ENCODE data around the gene ADORA1.

Gene ADORA1

GRCh38 chr1:203124011-203124410, 3.5 kb upstream of the ADORA1 start:
- DNase-seq, result no peak

DNA sequence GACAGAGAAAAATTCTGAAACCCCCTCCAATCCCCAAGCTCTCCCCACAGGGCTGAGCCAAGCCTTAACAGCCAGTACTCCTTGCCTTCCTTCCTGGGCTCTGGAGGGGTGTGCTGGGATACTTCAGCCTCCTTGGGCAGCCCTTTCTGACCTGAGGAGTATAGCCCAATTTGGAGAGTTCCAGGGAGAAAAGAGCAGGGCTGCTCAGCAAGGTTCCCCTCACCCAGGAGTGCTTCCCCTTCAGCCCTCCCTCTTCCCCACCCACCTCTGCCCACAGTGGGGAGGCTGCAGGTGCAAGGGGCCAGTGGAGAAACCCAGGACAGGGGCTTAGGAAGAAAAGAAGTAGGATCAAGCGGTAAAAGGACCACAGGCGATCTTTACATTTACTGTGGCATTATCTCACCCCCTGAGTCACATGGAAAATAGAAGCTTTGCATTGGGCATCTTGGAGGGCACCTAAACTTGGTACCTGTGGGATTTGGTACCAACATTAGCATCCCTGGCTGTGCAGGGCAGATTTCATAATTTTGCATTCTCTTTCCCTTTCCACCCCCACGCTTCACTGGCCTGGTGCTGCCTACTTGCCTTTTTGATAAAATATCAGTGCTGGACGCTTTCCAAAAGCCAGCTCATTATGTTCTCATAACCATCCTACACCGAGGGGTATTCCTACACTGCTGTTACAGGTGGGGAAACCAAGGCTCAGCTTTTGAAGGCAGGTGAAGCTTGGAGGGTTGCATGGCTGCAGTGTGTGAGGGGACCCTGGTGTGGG, 2.8 kb upstream of the ADORA1 start:
- no peak for DNase-seq

DNA sequence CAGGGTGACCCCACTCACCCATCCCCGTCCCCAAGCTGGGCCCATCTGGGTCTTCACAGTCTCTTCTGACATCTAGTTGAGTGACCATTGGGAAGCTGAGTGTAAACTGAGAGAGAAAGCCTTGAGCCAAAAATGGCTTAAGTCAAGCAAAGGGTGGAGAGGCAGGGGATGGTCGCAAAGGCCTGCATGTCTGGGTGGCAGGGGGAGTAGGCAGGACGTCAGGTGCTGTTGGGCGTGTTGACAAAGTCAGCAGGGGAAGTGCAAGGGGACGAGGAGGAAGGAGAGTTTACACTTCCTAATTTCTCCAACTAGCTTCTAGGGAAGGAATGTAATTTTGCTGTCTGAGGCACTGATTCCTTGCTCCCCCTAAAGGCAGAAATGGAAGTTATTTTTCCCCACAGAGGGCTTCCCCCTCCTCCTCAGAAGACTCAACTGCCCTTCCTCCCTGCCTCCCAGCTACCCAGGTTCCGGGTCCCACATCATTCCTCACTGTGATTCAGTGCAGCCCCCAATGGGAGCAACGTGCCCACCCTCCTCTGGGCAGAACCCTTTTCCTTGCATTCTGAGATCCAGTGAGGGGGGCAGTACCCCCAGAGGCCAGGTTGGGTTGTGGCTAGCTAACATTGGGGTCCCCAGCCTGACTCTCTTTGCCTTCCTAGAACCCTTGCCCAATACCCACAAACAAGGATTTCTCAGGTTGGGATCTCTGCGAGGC, 1.2 kb upstream of the ADORA1 start:
- no peak for DNase-seq

DNA sequence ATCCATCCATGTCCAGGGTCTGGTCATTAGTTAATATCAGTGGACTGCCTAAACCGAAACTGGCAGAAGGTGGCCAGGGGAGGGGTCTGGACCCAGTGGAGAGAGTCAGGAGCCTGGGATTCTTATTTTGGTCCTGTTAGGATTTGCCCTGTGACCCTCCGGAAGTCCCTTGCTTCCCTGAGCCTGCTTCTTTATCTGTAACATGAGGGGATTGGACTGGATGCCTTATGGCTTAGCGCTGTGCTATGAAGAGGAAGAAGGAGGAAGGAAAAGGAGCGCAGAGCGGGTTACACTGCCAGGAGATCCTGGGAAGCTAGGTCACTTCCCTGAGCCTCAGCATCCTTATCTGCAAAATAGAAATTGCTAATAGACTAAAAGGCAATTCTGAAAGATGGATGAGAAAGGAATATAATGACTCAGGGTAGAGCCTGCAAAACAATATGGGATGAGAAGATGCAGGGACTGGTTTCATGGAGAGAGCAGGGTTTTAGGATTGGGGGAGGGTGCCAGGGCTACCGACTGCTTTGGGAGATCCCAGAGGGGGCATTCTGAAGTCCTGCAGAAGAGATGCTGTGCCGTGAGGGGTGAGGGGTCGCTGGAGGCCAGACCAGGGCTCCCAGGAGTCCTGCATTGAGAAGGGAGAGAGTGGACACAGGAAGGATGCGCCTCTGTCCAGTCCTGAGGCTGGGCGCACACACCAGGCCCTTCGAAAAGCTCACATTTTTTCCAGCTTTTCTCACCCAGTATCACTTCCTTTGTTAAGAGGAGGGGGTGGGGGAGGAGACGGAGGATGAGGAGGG, 460 bp upstream of the ADORA1 start:
- no peak for DNase-seq

GRCh38 chr1:203128431-203128715, 847 bp downstream of the ADORA1 start:
- no peak for DNase-seq

DNA sequence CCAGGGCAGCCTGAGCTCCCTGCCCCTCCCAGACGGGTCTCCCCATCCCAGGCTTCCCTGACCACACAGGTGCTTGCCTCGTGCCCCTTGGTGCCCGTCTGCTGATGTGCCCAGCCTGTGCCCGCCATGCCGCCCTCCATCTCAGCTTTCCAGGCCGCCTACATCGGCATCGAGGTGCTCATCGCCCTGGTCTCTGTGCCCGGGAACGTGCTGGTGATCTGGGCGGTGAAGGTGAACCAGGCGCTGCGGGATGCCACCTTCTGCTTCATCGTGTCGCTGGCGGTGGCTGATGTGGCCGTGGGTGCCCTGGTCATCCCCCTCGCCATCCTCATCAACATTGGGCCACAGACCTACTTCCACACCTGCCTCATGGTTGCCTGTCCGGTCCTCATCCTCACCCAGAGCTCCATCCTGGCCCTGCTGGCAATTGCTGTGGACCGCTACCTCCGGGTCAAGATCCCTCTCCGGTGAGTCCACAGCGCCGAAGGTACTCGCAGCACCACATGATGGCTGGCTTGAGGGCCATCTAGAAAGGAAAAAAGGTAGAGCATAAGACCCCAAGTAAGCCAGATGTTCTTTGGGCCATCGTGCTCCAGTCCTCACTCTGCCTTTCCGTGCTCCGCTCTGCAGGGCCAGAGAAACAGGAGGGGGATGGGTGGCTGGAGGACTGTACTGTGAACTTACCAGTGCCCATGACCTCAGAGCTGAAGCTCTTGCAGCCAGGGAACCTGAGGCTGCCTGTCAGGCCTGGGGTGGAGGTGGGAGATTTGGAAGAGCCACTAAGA, 1.4 kb downstream of the ADORA1 start:
- no peak for DNase-seq

- DNase-seq, result peak in 1 of 2 experiments; percentile 14
Observed at GRCh38 chr1:203129501-203130231, 2.1 kb downstream of the ADORA1 start.

DNA sequence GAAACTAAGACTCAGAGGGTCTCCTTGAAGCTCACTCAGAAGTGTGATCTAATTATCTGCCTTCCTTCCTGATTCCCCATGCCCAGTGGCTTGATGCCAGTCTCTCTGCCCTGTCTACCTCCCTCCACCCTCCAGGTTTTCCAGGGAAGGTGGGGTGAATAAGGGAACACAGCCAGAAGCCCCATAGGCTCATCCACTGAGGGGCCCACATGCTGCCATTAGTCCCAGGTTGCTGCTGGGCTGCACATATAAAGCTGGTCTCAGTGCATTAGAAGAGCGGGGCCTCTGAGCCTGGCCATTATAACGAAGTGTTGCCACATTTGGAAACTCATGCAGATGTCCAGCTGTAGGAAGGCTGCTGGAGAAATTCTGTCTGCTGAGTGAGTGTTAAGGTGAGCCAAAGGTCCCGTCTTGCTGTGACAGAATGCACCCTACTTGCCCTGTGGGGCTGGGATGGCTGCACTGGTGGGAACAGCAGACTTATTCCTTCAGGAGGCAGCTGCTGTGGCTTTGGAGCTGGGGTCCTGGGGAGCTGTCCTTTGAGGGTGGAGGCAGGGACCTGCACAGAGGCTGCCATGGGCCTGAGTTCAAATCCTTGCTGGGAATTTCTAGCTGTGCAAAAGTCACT, 2.9 kb downstream of the ADORA1 start:
- DNase-seq, result no peak

GRCh38 chr1:203131548-203132200, 4.1 kb downstream of the ADORA1 start:
- DNase-seq, result peak; percentile 11 to 76

DNA sequence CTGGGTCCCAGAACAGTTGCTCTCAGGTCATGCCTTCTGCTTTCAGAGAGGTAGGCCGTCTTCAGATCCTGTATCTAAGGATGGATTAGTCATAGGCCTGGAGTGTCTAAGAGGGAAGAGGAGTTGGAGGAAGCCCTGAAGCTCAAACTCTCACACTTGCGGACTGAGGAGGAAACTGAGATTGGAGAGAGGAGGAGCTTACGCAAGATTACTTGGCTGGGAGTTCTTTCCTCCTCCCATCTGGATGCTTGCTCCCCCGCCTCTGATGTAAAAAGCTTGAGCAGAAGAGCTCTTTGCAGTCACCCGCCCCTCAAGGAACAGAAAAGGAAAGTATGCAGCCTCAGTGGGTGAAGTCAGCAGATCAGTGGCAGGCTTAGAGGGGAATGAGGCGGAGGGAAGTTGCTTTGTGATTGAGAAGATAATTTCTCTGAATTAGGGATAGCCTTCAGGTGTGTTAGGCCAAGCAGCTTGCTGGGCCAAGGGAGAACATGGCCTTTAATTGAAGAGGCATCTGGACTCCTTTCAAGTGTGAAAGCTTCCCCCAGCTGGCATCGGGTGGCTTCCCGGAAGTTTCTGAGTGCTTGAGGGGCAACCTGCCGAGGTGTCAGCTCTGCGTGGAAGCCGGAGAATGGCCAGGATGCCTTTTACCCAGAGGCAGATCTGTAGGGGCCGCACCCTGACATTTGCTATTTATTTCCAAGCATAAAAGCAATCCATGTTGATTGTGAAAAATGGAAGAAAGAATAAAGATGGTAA, 6.6 kb downstream of the ADORA1 start:
- no peak for DNase-seq

DNA sequence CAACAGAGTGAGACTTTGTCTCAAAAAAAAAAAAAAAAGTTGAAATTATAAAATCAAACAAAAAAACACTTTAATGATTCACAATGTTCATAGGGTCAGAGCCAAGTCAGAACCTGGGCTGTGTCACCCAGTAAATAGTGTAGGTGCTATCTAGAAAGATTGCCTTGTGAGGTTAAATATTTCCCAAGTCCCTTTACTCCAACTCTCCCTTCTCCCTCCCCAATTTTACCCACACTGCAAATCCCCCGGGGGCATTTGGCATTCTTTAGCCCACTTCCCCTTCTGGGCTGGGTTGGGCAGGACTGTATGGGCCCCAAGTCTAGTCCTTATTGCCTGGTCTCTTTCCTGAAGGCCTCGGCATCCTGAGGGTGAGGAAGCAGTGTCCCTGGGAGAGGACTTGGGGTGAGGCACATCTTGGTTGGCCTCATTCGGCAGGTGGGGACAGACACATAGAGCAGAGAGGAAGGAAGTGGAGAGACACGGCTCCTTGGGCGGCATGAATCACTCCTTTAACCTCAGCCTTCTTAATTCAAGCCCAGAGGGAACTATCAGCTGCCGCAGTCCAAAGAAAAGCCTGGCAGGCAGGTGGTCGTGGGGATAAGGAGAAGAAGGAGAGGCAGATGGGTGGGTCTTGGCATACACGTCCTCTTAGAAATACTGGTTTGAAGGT, 8.2 kb downstream of the ADORA1 start:
- no peak for DNase-seq

GRCh38 chr1:203136409-203137042, 9.0 kb downstream of the ADORA1 start:
- no peak for DNase-seq

GRCh38 chr1:203137324-203137723, 9.8 kb downstream of the ADORA1 start:
- DNase-seq, result no peak

GRCh38 chr1:203138066-203138465, 10.5 kb downstream of the ADORA1 start:
- no peak for DNase-seq

GRCh38 chr1:203139976-203140475, 12.5 kb downstream of the ADORA1 start:
- no peak for DNase-seq

GRCh38 chr1:203140743-203141520, 13.4 kb downstream of the ADORA1 start:
- no peak for DNase-seq

GRCh38 chr1:203142124-203142523, 14.6 kb downstream of the ADORA1 start:
- no peak for DNase-seq

DNA sequence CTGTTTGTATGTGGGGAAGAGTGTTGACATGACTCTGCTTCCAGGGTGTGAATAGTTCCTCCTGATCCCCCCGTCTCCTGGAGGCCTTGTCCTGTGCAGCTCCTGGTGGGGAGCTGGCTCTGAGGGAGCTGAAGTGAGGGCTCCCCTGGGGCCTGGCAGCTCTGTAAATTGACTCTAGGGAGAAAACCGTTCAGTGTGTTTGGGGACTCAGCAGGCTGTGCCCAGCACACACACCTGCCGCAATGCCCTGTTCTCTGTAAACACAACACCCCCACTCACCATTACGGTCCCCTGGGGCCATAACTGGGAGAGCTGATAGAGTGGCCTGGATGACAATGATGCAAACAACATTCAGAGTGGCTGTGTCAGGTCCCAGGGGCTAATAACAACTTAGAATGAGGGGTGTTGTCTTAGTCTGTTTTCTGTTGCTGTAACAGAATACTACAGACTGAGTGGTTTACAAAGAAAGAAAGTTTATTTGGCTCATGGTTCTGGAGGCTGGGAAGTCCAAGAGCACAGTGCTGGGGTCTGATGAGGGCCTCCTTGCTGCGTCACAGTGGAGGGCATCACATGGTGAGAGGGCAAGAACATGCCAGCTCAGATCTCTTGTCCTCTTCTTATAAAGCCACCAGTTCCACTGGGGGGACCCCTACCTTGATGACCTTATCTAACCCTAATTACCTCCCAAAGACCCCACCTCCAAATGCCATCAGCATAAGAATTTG, 15.3 kb downstream of the ADORA1 start:
- peak; percentile 79 to 87 for DNase-seq
